Fibroblast of lung (primary cell): ENCODE results near the gene ARMH1.

Experiments used
- EZH2 ChIP-seq: IDR thresholded peaks from 2 replicates; pipeline ENCODE4 v1.5.1; 2012; ENCODE audit warnings: low read length, control low read depth, mild to moderate bottlenecking; ENCODE audit errors: missing control alignments
- TF ChIP-seq, protein P1 (sequence below), 2 donors: IDR thresholded peaks in 1 of 2; conservative IDR thresholded peaks in 1 of 2; 1 replicate in 1 of 2; 2 replicates in 1 of 2; pipeline ENCODE4 v1.5.1; 2011 to 2012; ENCODE audit warnings: low read length in 2 of 2, control low read depth in 1 of 2, inconsistent platforms in 1 of 2, low read depth in 1 of 2, mild to moderate bottlenecking in 1 of 2

DNA sequence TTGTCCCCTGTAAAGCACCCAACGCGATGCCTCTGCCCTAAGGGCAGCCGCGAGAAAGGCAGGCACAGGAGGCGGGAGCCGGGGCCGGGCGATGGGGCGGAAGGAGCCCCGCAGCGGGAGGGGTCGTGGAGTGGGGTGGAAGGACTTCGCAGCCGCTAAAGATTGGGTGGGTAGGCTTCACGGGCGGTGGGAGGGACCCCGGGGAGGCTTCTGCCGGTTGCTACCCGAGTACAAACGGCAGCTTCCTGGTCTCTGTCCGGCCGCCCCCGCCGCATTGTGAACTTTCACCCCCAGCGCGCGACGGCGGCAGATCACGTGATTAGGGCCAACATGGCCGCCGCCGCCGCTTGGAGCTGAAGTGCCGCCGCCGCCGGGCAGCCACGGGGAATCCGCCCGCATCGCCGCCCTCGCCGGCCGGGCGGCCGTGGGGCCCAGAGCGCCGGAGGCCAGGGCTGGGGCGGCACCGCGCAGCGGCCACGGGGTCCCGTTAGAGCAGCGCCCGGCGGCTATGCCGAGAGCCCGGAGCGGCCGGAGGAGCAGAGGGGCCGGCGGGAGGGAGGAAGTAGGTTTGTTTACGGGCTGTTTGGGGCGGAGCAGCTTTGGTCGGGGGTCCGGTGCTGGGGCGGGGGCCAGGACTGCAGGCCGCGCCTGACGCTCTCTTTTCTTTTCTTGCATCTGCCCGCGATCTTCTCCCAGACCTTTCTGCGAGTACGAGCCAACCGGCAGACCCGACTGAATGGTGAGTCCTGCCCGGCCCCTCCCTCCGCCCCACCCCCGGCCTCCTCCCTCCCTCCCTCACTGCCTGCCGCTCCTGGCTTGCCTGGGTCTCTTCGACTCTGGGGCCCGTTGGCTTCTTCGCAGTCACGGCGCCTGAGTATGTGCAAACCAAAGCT lies 42.6 kb upstream of the ARMH1 start:
- TF ChIP-seq, protein P1, sequence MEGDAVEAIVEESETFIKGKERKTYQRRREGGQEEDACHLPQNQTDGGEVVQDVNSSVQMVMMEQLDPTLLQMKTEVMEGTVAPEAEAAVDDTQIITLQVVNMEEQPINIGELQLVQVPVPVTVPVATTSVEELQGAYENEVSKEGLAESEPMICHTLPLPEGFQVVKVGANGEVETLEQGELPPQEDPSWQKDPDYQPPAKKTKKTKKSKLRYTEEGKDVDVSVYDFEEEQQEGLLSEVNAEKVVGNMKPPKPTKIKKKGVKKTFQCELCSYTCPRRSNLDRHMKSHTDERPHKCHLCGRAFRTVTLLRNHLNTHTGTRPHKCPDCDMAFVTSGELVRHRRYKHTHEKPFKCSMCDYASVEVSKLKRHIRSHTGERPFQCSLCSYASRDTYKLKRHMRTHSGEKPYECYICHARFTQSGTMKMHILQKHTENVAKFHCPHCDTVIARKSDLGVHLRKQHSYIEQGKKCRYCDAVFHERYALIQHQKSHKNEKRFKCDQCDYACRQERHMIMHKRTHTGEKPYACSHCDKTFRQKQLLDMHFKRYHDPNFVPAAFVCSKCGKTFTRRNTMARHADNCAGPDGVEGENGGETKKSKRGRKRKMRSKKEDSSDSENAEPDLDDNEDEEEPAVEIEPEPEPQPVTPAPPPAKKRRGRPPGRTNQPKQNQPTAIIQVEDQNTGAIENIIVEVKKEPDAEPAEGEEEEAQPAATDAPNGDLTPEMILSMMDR (conservative IDR thresholded peaks at IDR 0.05 in 1 of 2, IDR thresholded peaks at IDR 0.05 in 1 of 2; ENCODE audit: low read depth in 1 of 2, low read length in 2 of 2), result no peak
- TF ChIP-seq EZH2, result no peak
